SK-N-MC (cell line): ENCODE results near the gene BGN.

Source experiments
- EZH2 ChIP-seq: fragments of 200-600 bp; sonication (generic); IDR thresholded peaks from one replicate; pipeline ENCODE4 v1.6.1; 2017; ENCODE audit warnings: antibody characterized with exemption
- FOXP2 ChIP-seq: optimal IDR thresholded peaks from 2 replicates; pipeline ENCODE3; 2011; ENCODE audit warnings: mild to moderate bottlenecking, moderate library complexity; ENCODE audit not compliant: insufficient read depth; ENCODE audit errors: extremely low read length, control extremely low read depth
- POLR2AphosphoS5 ChIP-seq: IDR thresholded peaks from 2 replicates; pipeline ENCODE4 v1.6.1; 2012; ENCODE audit warnings: mild to moderate bottlenecking, low read depth, low read length, borderline replicate concordance

- TF ChIP-seq EZH2 (no peak), POLR2AphosphoS5 (no peak), FOXP2 (no peak)
Measured at GRCh38 chrX:153495362-153495751, 577 bp downstream of the BGN start.
